Measurements from ENCODE around the gene KMO.

DNA sequence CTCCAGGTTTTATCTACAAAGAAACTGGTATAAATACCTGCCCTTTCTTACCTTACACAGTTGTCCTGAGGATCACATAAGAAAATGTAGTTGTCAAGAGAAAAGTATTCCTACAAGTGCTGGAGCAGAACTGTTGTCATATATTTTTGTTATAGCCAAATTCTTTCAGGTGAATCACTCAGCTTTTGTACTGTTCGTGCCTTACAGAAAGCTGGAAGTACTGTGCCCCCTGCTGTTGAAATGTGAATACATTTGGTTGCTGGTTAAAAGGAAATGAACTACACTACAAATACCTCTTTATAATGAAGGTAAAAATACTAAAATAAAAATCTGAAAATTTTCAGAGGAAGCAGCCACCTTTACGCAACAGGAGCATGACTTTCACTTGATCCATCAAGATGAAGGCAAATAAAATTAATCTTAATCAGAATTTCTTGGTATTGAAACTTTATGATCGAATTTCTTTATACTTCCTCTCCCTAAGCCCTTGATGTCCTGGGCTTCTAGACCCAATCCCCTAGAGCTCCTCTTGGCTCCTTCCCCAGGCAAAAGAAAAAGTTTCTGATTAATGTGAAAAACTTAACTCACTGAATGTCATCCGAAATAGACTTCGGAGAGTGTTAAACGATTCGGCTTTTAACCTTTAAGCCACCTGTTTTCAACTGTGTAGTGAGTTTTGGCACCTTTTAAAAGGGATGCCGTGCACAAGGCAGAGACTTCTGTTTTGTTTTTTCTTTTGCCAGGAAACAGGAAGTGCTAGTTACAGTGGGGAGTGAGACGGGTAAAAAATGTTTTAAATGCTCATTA, 95.5 kb downstream of the KMO start:
- TF ChIP-seq, protein P1, sequence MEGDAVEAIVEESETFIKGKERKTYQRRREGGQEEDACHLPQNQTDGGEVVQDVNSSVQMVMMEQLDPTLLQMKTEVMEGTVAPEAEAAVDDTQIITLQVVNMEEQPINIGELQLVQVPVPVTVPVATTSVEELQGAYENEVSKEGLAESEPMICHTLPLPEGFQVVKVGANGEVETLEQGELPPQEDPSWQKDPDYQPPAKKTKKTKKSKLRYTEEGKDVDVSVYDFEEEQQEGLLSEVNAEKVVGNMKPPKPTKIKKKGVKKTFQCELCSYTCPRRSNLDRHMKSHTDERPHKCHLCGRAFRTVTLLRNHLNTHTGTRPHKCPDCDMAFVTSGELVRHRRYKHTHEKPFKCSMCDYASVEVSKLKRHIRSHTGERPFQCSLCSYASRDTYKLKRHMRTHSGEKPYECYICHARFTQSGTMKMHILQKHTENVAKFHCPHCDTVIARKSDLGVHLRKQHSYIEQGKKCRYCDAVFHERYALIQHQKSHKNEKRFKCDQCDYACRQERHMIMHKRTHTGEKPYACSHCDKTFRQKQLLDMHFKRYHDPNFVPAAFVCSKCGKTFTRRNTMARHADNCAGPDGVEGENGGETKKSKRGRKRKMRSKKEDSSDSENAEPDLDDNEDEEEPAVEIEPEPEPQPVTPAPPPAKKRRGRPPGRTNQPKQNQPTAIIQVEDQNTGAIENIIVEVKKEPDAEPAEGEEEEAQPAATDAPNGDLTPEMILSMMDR (IDR thresholded peaks at IDR 0.05; ENCODE audit: low read depth, low read length, poor library complexity, severe bottlenecking): peak; percentile 73
- TF ChIP-seq EZH2phosphoT487 (IDR thresholded peaks at IDR 0.05; ENCODE audit: borderline replicate concordance, low read length): no peak
